Measurements from ENCODE around the gene L3MBTL4. TPM values are rescaled to one million over a fixed set of nuclear protein-coding genes. Genes with fewer than 3 reads are reported as not detected.

Gene L3MBTL4
- total RNA-seq, 1 experiment from 2014 or later, result 0.87 TPM

GRCh38 chr18:6060149-6060548 is 354.6 kb downstream of the L3MBTL4 start:
- no peaks in the 10 kb centered on the region for H3K36me3 ChIP-seq (ENCODE audit: control insufficient read depth, insufficient read depth, low read length)
- TF ChIP-seq TCF7L2 (IDR thresholded peaks at IDR 0.05; ENCODE audit: low read depth, low read length) (no peak), CTCF (IDR thresholded peaks at IDR 0.05) (no peak), POLR2AphosphoS5 (IDR thresholded peaks at IDR 0.05; ENCODE audit: low read depth, low read length) (no peak), SIN3A (IDR thresholded peaks at IDR 0.05; ENCODE audit: borderline replicate concordance, insufficient read depth, low read depth, low read length) (no peak), REST (IDR thresholded peaks at IDR 0.05; ENCODE audit: insufficient read depth in 1 of 2, low read depth in 2 of 2, low read length in 1 of 2) (no peak)
- no TSS peak for BruUV-seq (replicated peaks)
- H3K4me3 ChIP-seq (ENCODE audit: low read depth in 2 of 2, low read length in 2 of 2), result no peak overlapping the region
- no peak overlapping the region for H3K27ac ChIP-seq (ENCODE audit: low read length)
- CTCF ChIA-PET, result no interaction called here
- H3K27me3 ChIP-seq (ENCODE audit: control insufficient read depth, insufficient read depth, low read length), result no peaks in the 10 kb centered on the region
- POLR2A ChIA-PET, result no interaction called here
- ATAC-seq (no peak), DNase-seq (ENCODE audit: low read depth, low spot score) (no peak)
- H3K9me3 ChIP-seq (ENCODE audit: control insufficient read depth, insufficient read depth, low read depth, low read length), result no peaks in the 10 kb centered on the region
- intact Hi-C loops (cut with micrococcal nuclease; ENCODE audit: unreplicated experiment) (no loop called here), in situ Hi-C loops (cut with HindIII; ENCODE audit: low pct_unique_long_range_greater_than_20kb, low sequenced_read_pairs) (no loop called here)
- H3K4me1 ChIP-seq (ENCODE audit: control insufficient read depth, insufficient read depth, low read length), result no peaks in the 10 kb centered on the region

- intact Hi-C loops (cut with micrococcal nuclease; ENCODE audit: unreplicated experiment), result no loop called here
- Histone ChIP-seq H3K27me3 (ENCODE audit: control insufficient read depth, insufficient read depth, low read length) (no peaks in the 10 kb centered on the region), H3K36me3 (ENCODE audit: control insufficient read depth, insufficient read depth, low read length) (no peaks in the 10 kb centered on the region), H3K9me3 (ENCODE audit: control insufficient read depth, insufficient read depth, low read depth, low read length) (no peaks in the 10 kb centered on the region), H3K4me3 (ENCODE audit: low read depth in 2 of 2, low read length in 2 of 2) (no peak overlapping the region), H3K27ac (ENCODE audit: low read length) (no peak overlapping the region), H3K4me1 (ENCODE audit: control insufficient read depth, insufficient read depth, low read length) (no peaks in the 10 kb centered on the region)
- no TSS peak for BruUV-seq (replicated peaks)
- ATAC-seq, result no peak
- TF ChIP-seq POLR2AphosphoS5 (IDR thresholded peaks at IDR 0.05; ENCODE audit: low read depth, low read length) (no peak), TCF7L2 (IDR thresholded peaks at IDR 0.05; ENCODE audit: low read depth, low read length) (no peak), CTCF (IDR thresholded peaks at IDR 0.05) (no peak), REST (IDR thresholded peaks at IDR 0.05; ENCODE audit: insufficient read depth in 1 of 2, low read depth in 2 of 2, low read length in 1 of 2) (no peak), SIN3A (IDR thresholded peaks at IDR 0.05; ENCODE audit: borderline replicate concordance, insufficient read depth, low read depth, low read length) (no peak)
- no peak for DNase-seq (ENCODE audit: low read depth, low spot score)
- ChIA-PET CTCF (interaction anchor here (0.6 kb wide), 1 partner anchor 58 kb away, joined by 3 read pairs; no protein-coding TSS in a partner anchor), POLR2A (no interaction called here)
- in situ Hi-C loops (cut with HindIII; ENCODE audit: low pct_unique_long_range_greater_than_20kb, low sequenced_read_pairs), result no loop called here
These were observed 355.2 kb downstream of the L3MBTL4 start for GRCh38 chr18:6059551-6059950.

All from Panc1 (cell line).